Testis (tissue), 3 donors: ENCODE data around the gene EEF1AKMT2. TPM values are rescaled to one million over a fixed set of nuclear protein-coding genes. Genes with fewer than 3 reads are reported as not detected.

ENCODE experiments used
- DNase-seq: peaks from one replicate; pipeline ENCODE4 v3.0.0-alpha.2; 2019
- H3K27ac ChIP-seq, 2 donors: fragments of 200-600 bp; sonication (generic); one replicate each; pipeline ENCODE4 v1.5.1; 2019
- H3K27me3 ChIP-seq: fragments of 200-600 bp; sonication (generic); one replicate; pipeline ENCODE4 v1.5.1; 2019
- H3K36me3 ChIP-seq: fragments of 200-600 bp; sonication (generic); one replicate; pipeline ENCODE4 v1.5.1; 2017; ENCODE audit warnings: low read depth; ENCODE audit errors: missing control alignments
- H3K4me1 ChIP-seq: fragments of 200-600 bp; sonication (generic); one replicate; pipeline ENCODE4 v1.5.1; 2019
- H3K4me3 ChIP-seq, 2 donors: fragments of 200-600 bp; sonication (generic); one replicate each; pipeline ENCODE4 v1.5.1; 2017 to 2019
- H3K9me3 ChIP-seq: fragments of 200-600 bp; sonication (generic); one replicate; pipeline ENCODE4 v1.5.1; 2017
- CTCF ChIP-seq, 3 experiments: fragments of 450-650 bp in 2 of 3; fragments of 200-600 bp in 1 of 3; sonication (generic) in 1 of 3; IDR thresholded peaks; one replicate each; pipeline ENCODE4 v1.5.1; 2016 to 2019; ENCODE audit warnings: antibody characterized with exemption in 3 of 3, mild to moderate bottlenecking in 2 of 3, moderate library complexity in 1 of 3
- POLR2A ChIP-seq: fragments of 450-650 bp; IDR thresholded peaks from one replicate; pipeline ENCODE4 v1.6.1; 2017; ENCODE audit warnings: antibody characterized with exemption, mild to moderate bottlenecking, moderate library complexity
- WGBS, 2 donors: methylation state at CpG; one replicate each; pipeline ENCODE4 v1.1.5; 2018; 5-methylcytosine and 5-hydroxymethylcytosine counted together
- intact Hi-C: fragments of 100-400 bp; cut with DNase I; formaldehyde crosslinking; loops from one replicate; pipeline ENCODE4 v1.15.1; 2023; ENCODE audit warnings: low total_unique reads
- polyA plus RNA-seq: library from polyadenylated mRNA; stranded (reverse); fragments of 350-450 nt; fragmentation: Illumina TruSeq; extraction: RNeasy Lipid Tissue Mini Kit (QIAGEN cat#74804); gene quantifications from one replicate; pipeline ENCODE4 v1.2.3, GENCODE V29; 2014; ENCODE audit warnings: low read depth, low replicate concordance; ENCODE audit not compliant: insufficient read depth
- total RNA-seq, 2 donors: library from RNA; depleted of rRNA; stranded (reverse); fragments of >200 nt; gene quantifications; one replicate each; pipeline ENCODE4 v1.2.3, GENCODE V29; 2016

The EEF1AKMT2 gene
- total and polyA plus RNA-seq, 3 donors from 2014 or later, result 25.8 to 47.9 (median 27.6) TPM

- Histone ChIP-seq H3K27me3 (no peaks in the 10 kb centered on the region), H3K27ac (peak overlapping the region; percentile 32 to 41), H3K36me3 (no peaks in the 10 kb centered on the region), H3K4me3 (no peak overlapping the region), H3K9me3 (no peaks in the 10 kb centered on the region), H3K4me1 (peaks cover 70% of the 10 kb centered on the region)
- intact Hi-C loops, result no loop called here
- WGBS, 2 donors, result 63 to 72% methylated on average over 8 of the region's 8 CpGs
- no peak for TF ChIP-seq CTCF (IDR thresholded peaks at IDR 0.05)
- no peak for TF ChIP-seq POLR2A
- DNase-seq, result no peak
These were observed 62.6 kb downstream of the EEF1AKMT2 start for GRCh38 chr10:124728830-124729661.

- Histone ChIP-seq H3K4me3 (no peak overlapping the region), H3K4me1 (peaks cover 70% of the 10 kb centered on the region), H3K36me3 (no peaks in the 10 kb centered on the region), H3K27ac (peak overlapping the region; percentile 28 to 41), H3K27me3 (no peaks in the 10 kb centered on the region), H3K9me3 (no peaks in the 10 kb centered on the region)
- DNase-seq, result peak; percentile 22
- intact Hi-C loops, result no loop called here
- no peak for TF ChIP-seq CTCF (IDR thresholded peaks at IDR 0.05)
- no peak for TF ChIP-seq POLR2A
- 50 to 62% methylated on average over 14 of the region's 14 CpGs for WGBS, 2 donors
These were observed 63.4 kb downstream of the EEF1AKMT2 start for GRCh38 chr10:124728071-124728829.

- intact Hi-C loops, result no loop called here
- Histone ChIP-seq H3K36me3 (no peaks in the 10 kb centered on the region), H3K4me1 (peaks cover 70% of the 10 kb centered on the region), H3K27ac (peak overlapping the region; percentile 28 to 41), H3K9me3 (no peaks in the 10 kb centered on the region), H3K4me3 (no peak overlapping the region), H3K27me3 (no peaks in the 10 kb centered on the region)
- peak; percentile 12 for DNase-seq
- TF ChIP-seq CTCF (IDR thresholded peaks at IDR 0.05) (no peak), POLR2A (no peak)
- 58 to 65% methylated on average over 6 of the region's 6 CpGs for WGBS, 2 donors
These were observed 64.2 kb downstream of the EEF1AKMT2 start for GRCh38 chr10:124727361-124727960.

- H3K4me1 ChIP-seq, result peaks cover 76% of the 10 kb centered on the region
- H3K27me3 ChIP-seq, result no peaks in the 10 kb centered on the region
- no peaks in the 10 kb centered on the region for H3K9me3 ChIP-seq
- H3K27ac ChIP-seq, result peak overlapping the region in 1 of 2 donors; percentile 78
- peak; percentile 9 for DNase-seq
- no peak for TF ChIP-seq POLR2A
- no peak for TF ChIP-seq CTCF (IDR thresholded peaks at IDR 0.05)
- intact Hi-C loops, result no loop called here
- WGBS, 2 donors, result 88 to 94% methylated on average over 7 of the region's 7 CpGs
- H3K4me3 ChIP-seq, result no peak overlapping the region
- no peaks in the 10 kb centered on the region for H3K36me3 ChIP-seq
These were observed 65.9 kb downstream of the EEF1AKMT2 start for GRCh38 chr10:124725791-124726190.
